Ectodermal cell (in vitro differentiated cells): ENCODE measurements around the gene RHOH.

ENCODE experiments used
- H3K27ac ChIP-seq: 2 replicates; pipeline ENCODE4 v1.7.0; 2013; ENCODE audit warnings: mild to moderate bottlenecking, low read depth, low read length; ENCODE audit not compliant: insufficient read depth, poor library complexity, severe bottlenecking
- H3K27me3 ChIP-seq: 2 replicates; pipeline ENCODE4 v1.7.0; 2013; ENCODE audit warnings: mild to moderate bottlenecking, low read length; ENCODE audit not compliant: insufficient read depth, control insufficient read depth, poor library complexity, severe bottlenecking
- H3K36me3 ChIP-seq: one replicate; pipeline ENCODE4 v1.7.0; 2013; ENCODE audit warnings: low read length; ENCODE audit not compliant: control insufficient read depth, insufficient read depth
- H3K4me1 ChIP-seq: one replicate; pipeline ENCODE4 v1.7.0; 2013; ENCODE audit warnings: low read length; ENCODE audit not compliant: control insufficient read depth, insufficient read depth
- H3K4me3 ChIP-seq: 2 replicates; pipeline ENCODE4 v1.7.0; 2013; ENCODE audit warnings: low read depth, low read length, control low read depth; ENCODE audit not compliant: insufficient read depth
- H3K9me3 ChIP-seq: 2 replicates; pipeline ENCODE4 v1.7.0; 2013; ENCODE audit warnings: mild to moderate bottlenecking, low read length, moderate library complexity; ENCODE audit not compliant: control insufficient read depth
- WGBS, 2 experiments: methylation state at CpG; one replicate each; pipeline ENCODE4 v1.1.7; 2013; ENCODE audit warnings: missing lambda C conversion rate in 2 of 2; 5-methylcytosine and 5-hydroxymethylcytosine counted together

The RHOH gene

DNA sequence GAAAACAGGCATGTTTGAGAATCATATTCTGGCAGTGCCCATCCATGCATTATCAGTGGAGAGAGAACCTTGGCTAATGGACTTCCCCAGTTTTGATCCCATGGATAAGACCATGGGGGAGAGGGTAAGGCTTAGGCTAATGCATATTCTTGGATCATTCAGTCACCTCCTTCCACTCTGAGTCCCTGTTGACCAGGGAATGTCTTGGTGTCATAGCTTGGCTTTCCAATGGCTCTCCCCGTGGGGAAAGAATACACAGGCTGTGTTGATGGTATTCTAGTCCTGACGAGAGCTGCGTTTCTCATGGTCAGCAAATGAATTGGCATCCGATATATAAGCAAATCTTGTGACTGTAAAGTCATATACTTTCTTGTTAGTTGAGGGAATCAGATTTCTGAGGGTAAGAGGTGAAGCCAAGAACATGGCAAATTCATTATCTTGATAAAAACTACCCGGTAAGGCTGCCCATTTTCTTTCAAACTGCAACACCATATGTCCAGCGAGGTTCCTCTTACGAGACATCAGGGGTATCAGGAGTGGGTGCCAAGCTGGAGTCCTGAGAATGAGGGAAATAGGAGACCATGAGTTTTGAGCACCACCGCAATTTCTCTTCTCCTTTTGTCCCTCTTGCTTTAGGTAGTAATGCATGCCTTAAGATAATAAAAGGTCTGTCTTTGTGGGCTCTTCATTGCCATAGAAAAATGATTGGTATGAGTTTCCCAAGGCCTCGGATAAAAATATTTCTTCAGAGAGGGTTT is 18.0 kb downstream of the RHOH start:
- H3K27me3 ChIP-seq: no peaks in the 10 kb centered on the region
- H3K36me3 ChIP-seq: no peaks in the 10 kb centered on the region
- no peak overlapping the region for H3K27ac ChIP-seq
- WGBS, 2 experiments: 91 to 94% methylated on average over 9 of the region's 9 CpGs
- no peak overlapping the region for H3K4me3 ChIP-seq
- H3K9me3 ChIP-seq: no peaks in the 10 kb centered on the region
- H3K4me1 ChIP-seq: no peaks in the 10 kb centered on the region

DNA sequence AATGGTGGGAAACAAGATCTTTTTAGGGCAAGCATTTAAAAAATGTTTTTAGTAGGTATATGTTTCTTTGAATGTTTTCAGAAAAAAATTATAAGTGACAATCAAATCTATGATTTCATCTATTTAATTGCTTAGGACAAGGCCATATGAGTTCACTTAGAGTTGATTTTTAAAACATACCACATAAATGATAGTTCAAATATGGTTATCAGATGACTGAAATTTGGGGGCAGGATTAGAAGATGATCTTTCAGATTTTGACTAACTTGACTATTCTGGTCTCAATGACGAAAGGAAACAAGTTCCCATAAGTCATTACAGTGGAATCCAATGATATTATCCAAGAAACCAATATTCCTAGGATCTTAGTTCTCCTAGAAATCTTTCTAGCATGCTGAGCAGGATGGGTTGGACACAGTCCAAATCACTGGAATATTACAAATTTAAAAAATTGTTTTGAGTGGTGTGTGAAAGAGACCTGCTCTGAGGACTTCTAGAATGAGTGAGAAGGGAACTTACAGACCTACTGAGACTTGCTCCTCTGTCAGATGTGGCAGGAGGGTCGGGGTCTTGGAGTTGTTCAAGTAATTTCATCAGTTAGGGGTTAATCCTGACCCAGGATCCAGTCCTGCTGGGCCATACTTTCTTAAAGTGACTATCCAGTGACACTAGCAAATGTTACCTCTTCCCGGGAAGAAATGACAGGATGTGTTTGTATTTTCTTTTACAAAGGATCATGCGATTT is 20.0 kb downstream of the RHOH start:
- Histone ChIP-seq H3K4me1 (no peaks in the 10 kb centered on the region), H3K27me3 (no peaks in the 10 kb centered on the region), H3K27ac (no peak overlapping the region), H3K36me3 (no peaks in the 10 kb centered on the region), H3K9me3 (no peaks in the 10 kb centered on the region), H3K4me3 (no peak overlapping the region)
- WGBS, 2 experiments: 92 to 93% methylated on average over 4 of the region's 4 CpGs

DNA sequence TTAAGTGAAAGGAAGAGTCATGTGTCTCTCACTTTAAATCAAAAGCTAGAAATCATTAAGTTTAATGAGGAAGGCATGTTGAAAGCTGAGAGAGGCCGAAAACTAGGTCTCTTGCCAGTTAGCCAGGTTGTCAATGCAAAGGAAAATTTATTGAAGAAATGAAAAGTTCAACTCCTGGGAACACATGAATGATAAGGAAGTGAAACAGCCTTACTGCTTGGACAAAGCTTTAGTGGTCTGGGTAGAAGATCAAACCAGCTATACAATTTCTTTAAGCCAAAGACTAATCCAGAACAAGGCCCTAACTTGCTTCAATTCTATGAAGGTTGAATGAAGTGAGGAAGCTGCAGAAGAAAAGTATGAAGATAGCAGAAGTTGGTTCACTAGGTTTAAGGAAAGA is 24.9 kb downstream of the RHOH start:
- Histone ChIP-seq H3K9me3 (no peaks in the 10 kb centered on the region), H3K4me3 (no peak overlapping the region), H3K27me3 (no peaks in the 10 kb centered on the region), H3K36me3 (no peaks in the 10 kb centered on the region), H3K4me1 (no peaks in the 10 kb centered on the region), H3K27ac (no peak overlapping the region)
- WGBS, 2 experiments: 94 to 98% methylated on average over 1 of the region's 1 CpG

DNA sequence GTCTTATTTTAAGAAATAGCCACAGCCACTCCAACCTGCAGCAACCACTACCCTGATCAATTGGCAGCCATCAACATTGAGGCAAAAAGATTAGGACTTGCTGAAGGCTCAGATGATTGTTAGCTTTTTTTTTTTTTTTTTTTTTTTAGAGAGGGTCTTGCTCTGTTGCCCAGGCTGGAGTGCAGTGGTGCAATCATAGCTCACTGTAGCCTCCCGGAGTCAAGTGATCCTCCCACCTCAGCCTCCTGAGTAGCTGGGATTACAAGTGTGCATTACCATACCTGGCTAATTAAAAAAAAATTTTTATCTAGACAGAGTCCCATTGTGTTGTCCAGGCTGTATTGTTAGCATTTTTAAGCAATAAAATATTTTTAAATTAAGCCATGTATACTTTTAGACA is 26.5 kb downstream of the RHOH start:
- 89% methylated on average over 1 of the region's 1 CpG for WGBS, 2 experiments
- H3K4me3 ChIP-seq: no peak overlapping the region
- no peaks in the 10 kb centered on the region for H3K36me3 ChIP-seq
- H3K27me3 ChIP-seq: no peaks in the 10 kb centered on the region
- H3K9me3 ChIP-seq: no peaks in the 10 kb centered on the region
- no peaks in the 10 kb centered on the region for H3K4me1 ChIP-seq
- no peak overlapping the region for H3K27ac ChIP-seq

DNA sequence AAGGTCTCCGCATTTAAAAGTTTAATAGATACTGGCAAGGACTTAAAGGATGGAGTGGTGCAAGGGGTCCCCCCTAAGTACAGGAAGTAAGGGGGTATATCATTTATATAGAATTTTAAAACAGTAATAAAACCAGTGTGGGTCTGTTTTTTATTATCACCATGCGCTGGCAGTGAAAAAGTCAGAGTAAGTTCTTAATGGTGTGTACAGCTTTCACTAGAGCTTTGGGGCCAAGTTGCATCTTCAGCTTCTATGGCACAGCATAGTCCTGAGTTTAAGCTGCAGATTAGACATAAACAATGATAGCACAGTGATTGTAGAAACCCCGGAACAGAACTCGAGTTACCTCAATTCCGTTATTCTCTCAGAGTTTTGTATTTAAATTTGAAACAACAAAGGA is 27.6 kb downstream of the RHOH start:
- Histone ChIP-seq H3K4me1 (no peaks in the 10 kb centered on the region), H3K36me3 (no peaks in the 10 kb centered on the region), H3K9me3 (no peaks in the 10 kb centered on the region), H3K27me3 (no peaks in the 10 kb centered on the region), H3K27ac (no peak overlapping the region), H3K4me3 (no peak overlapping the region)
- 94 to 99% methylated on average over 5 of the region's 5 CpGs for WGBS, 2 experiments

DNA sequence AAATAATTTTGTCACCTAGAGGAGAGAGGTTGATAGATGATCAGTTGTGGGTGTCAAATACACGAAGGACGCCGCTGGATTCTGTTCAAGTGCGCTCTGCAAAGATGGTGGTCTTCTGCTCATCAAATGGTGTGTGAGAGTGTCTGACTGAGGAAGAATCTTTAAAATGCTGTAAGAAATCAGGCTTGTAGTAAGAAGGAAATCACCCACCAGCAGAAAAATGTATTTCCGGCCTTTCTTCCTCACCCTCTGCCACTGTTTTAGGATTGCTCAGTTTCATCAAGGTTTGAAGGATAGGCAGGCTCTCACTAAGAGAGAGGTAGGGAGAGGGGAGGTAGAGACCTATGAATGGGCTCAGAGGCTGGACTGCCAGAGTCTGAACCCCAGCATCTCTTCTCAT is 28.7 kb downstream of the RHOH start:
- Histone ChIP-seq H3K27ac (no peak overlapping the region), H3K4me1 (no peaks in the 10 kb centered on the region), H3K9me3 (no peaks in the 10 kb centered on the region), H3K36me3 (no peaks in the 10 kb centered on the region), H3K27me3 (no peaks in the 10 kb centered on the region), H3K4me3 (no peak overlapping the region)
- 96% methylated on average over 5 of the region's 5 CpGs for WGBS, 2 experiments

DNA sequence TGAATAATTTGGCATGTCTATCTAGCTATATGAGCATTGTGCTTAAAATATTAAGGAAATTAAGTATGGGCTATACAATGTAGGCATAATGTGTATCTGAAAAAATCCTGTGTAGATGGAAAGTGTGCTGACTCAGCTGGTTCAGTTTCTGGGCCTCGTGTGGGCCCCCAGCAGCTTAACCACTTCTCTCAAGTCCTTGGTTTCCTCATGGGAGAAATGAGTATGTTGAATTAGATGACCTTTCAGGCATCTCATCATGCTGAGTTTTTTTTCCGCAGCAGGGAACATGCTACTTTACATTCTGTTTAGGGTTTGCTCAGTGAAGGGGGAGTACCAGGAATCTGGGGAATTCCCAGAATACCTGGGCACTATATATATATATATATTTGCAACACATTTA is 30.5 kb downstream of the RHOH start:
- peaks cover 5% of the 10 kb centered on the region for H3K4me1 ChIP-seq
- H3K4me3 ChIP-seq: no peak overlapping the region
- peak overlapping the region; percentile 44 for H3K27ac ChIP-seq
- H3K36me3 ChIP-seq: no peaks in the 10 kb centered on the region
- no peaks in the 10 kb centered on the region for H3K27me3 ChIP-seq
- 19 to 60% methylated on average over 1 to 2 of the region's 2 CpGs for WGBS, 2 experiments
- H3K9me3 ChIP-seq: no peaks in the 10 kb centered on the region

DNA sequence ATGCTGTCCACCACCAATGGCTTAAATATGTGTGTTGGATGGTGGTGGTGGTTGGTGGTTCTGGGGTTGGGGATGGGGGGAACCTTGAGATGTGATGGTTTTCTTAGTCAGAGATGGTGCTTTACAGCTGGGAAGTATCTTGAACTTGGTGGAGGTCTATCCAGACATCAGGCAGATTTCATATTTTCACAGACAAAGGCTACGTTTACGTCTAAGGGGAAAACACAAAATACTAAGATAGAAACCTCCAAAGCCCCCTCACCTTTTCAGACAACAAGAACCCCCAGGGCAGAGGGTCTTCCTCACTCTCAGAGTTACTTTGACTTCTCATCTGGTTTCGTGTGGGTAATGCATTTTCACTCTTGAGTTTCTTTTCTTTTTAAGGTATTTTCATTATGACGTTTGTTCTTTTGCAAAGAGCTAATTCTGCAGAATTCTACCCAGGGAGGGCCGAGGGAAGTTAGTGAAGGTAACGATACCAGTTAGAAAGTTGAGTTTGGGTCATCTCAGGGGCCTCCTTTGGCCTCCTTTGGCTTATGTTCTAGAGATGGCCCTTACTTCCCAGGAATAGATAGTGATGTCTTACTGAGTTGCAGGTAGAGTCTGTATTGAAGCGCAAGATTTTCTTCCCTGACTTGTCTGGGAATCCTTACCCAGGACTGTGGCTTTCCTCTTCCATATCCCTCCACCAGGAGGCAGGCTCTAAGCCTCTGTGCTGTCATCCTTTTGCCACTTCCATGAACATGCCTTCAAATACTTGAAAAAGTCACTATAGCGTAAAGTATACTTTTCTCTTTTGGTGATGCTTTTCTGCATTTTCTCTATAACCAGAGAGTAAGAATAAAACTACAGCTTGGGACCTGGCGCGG is 31.9 kb downstream of the RHOH start:
- no peaks in the 10 kb centered on the region for H3K27me3 ChIP-seq
- WGBS, 2 experiments: 94 to 95% methylated on average over 10 of the region's 10 CpGs
- no peak overlapping the region for H3K4me3 ChIP-seq
- H3K27ac ChIP-seq: no peak overlapping the region
- no peaks in the 10 kb centered on the region for H3K9me3 ChIP-seq
- peaks cover 5% of the 10 kb centered on the region for H3K4me1 ChIP-seq
- no peaks in the 10 kb centered on the region for H3K36me3 ChIP-seq

DNA sequence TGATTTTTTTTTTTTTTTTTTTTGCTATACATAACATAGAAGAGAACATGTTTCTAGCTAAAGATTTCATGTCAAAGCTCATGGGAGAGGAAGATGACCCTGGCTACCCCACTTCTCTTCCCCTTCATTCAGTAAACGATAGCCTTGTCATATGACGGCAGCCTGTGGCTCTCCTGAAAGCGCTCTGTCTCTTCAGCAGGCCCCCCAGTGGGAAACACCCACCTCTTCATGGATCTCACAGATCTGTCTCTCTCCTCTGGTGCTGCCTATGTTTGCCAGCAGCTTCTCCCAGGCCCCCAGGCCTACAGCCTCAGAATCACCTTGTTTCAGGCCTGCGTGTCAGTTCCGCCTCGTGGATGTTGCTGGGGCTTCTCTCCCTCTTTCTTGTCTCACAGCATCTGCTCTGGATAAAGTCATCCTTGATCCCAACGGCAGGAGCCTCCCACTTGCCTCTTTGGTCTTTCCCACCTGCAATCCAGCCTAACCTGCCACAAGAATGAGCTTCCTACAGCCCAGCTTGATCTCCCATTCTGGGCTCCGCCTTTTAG is 34.6 kb downstream of the RHOH start:
- Histone ChIP-seq H3K27ac (no peak overlapping the region), H3K4me3 (no peak overlapping the region), H3K4me1 (peaks cover 5% of the 10 kb centered on the region), H3K36me3 (no peaks in the 10 kb centered on the region), H3K9me3 (no peaks in the 10 kb centered on the region), H3K27me3 (no peaks in the 10 kb centered on the region)
- 82 to 85% methylated on average over 8 of the region's 8 CpGs for WGBS, 2 experiments

DNA sequence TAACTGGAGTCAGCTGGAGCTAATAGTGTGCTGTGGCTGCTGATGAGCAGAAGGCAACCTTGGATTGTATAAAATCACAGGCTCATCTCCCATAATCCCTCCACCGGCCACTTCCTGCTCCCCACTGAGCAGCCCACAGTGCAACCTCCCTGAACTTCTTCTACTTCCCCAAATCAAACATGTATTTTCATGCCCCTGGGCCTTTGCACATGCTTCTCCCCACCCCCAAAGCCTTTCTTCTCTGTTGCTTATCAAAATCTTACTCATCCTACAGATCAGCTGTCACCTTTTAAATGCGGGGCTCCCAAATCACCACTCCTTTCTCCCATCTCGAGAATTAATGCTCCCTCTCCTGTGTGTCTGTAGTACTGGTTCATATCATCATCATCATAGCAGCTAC is 35.8 kb downstream of the RHOH start:
- H3K4me3 ChIP-seq: no peak overlapping the region
- 75 to 82% methylated on average over 3 of the region's 3 CpGs for WGBS, 2 experiments
- H3K4me1 ChIP-seq: peaks cover 5% of the 10 kb centered on the region
- no peak overlapping the region for H3K27ac ChIP-seq
- H3K36me3 ChIP-seq: no peaks in the 10 kb centered on the region
- H3K9me3 ChIP-seq: no peaks in the 10 kb centered on the region
- H3K27me3 ChIP-seq: no peaks in the 10 kb centered on the region
